NB4 (cell line): Measurements from ENCODE around the gene SNX9.

Experiments used
- CTCF ChIP-seq: IDR thresholded peaks from one replicate; pipeline ENCODE4 v1.5.1; 2012; ENCODE audit warnings: low read depth, low read length
- MYC ChIP-seq: IDR thresholded peaks from 2 replicates; pipeline ENCODE4 v1.6.1; 2011; ENCODE audit warnings: low read depth, low read length

DNA sequence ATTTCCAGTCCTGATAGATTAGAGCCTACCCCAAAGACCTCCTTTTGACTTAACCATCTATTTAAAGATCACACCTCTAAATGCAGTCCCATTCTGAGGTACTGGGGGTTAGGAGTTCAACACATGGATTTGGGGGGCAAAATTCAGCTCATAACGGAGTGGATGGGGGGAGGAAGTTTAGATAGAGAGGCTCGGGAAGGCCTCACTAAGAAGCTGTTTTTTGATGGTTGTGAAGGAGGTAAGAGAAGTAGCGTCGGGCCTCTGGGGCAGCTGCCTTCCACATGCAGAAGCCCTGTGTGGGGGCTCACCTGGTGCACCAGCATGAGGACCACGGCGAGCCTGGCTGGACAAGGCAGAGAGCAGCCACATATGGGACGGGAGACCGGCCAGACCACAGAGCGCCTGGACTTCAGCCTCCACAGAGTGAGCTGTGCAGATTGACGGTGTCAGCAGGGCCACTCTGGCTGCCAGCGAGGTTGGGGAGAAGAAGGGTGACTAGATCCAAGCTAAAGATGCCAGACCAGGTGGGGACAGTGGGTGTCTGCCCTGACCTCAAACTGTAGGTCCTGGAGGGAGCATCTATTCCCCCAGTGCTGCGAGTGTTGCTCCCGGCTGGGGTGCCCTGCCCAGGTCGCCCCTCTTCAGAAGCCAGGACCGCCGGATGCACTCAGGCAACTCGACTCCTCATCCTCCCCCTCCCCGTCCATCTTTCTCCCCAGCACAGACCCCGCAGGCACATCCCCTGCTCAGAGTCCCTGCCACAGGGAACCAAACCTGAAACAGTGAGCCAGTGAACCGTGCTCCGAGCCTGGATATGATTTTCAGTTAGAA is 153.5 kb downstream of the SNX9 start:
- TF ChIP-seq CTCF, result no peak
- TF ChIP-seq MYC, result no peak
